Neuronal stem cell (in vitro differentiated cells): Measurements from ENCODE around the gene TTC33.

ENCODE experiments used
- DNase-seq: peaks from one replicate; pipeline ENCODE4 v3.0.0-alpha.2; 2013; ENCODE audit warnings: low spot score
- H2AFZ ChIP-seq: one replicate; pipeline ENCODE4 v1.6.1; 2013; ENCODE audit warnings: mild to moderate bottlenecking, low read length, inconsistent platforms
- H2AK5ac ChIP-seq: 2 replicates; pipeline ENCODE4 v1.6.1; 2013; ENCODE audit warnings: low read depth, mild to moderate bottlenecking, inconsistent platforms, low read length, moderate library complexity, mixed read lengths
- H2BK120ac ChIP-seq: 2 replicates; pipeline ENCODE4 v1.6.1; 2013; ENCODE audit warnings: low read depth, mild to moderate bottlenecking, inconsistent platforms, low read length, moderate library complexity, mixed read lengths
- H2BK12ac ChIP-seq: one replicate; pipeline ENCODE4 v1.6.1; 2013; ENCODE audit warnings: low read length, inconsistent platforms
- H2BK15ac ChIP-seq: 2 replicates; pipeline ENCODE4 v1.6.1; 2013; ENCODE audit warnings: mild to moderate bottlenecking, low read length, inconsistent platforms, mixed read lengths
- H2BK5ac ChIP-seq: one replicate; pipeline ENCODE4 v1.6.1; 2013; ENCODE audit warnings: inconsistent platforms, mild to moderate bottlenecking, low read length, moderate library complexity
- H3K14ac ChIP-seq: one replicate; pipeline ENCODE4 v1.6.1; 2013; ENCODE audit warnings: low read length, inconsistent platforms
- H3K18ac ChIP-seq: 2 replicates; pipeline ENCODE4 v1.6.1; 2013; ENCODE audit warnings: low read length, inconsistent platforms
- H3K23ac ChIP-seq: 2 replicates; pipeline ENCODE4 v1.6.1; 2013; ENCODE audit warnings: low read depth, mild to moderate bottlenecking, mixed read lengths, low read length, inconsistent platforms; ENCODE audit not compliant: poor library complexity
- H3K27ac ChIP-seq: replicated peaks from 3 replicates; pipeline ENCODE4 v1.5.1; 2013; ENCODE audit warnings: low read length, inconsistent platforms
- H3K27me3 ChIP-seq, 3 experiments: 2 replicates each; pipeline ENCODE4 v1.6.1; 2013; ENCODE audit warnings: low read length in 3 of 3, mild to moderate bottlenecking in 2 of 3, inconsistent platforms in 1 of 3, low read depth in 1 of 3, mixed read lengths in 1 of 3, moderate library complexity in 1 of 3; ENCODE audit not compliant: control insufficient read depth in 3 of 3, insufficient read depth in 3 of 3
- H3K36me3 ChIP-seq, 2 donors: replicated peaks in 1 of 2; 2 replicates each; pipeline ENCODE4 v1.6.1; 2013; ENCODE audit warnings: low read length in 2 of 2; ENCODE audit not compliant: control insufficient read depth in 2 of 2, insufficient read depth in 2 of 2
- H3K4ac ChIP-seq: 2 replicates; pipeline ENCODE4 v1.6.1; 2013; ENCODE audit warnings: inconsistent platforms, mild to moderate bottlenecking, low read length, moderate library complexity
- H3K4me1 ChIP-seq, 2 donors: 1 replicate in 1 of 2; 2 replicates in 1 of 2; pipeline ENCODE4 v1.6.1; 2013; ENCODE audit warnings: low read length in 2 of 2, low read depth in 1 of 2; ENCODE audit not compliant: control insufficient read depth in 2 of 2, insufficient read depth in 1 of 2
- H3K4me2 ChIP-seq: one replicate; pipeline ENCODE4 v1.6.1; 2013; ENCODE audit warnings: mild to moderate bottlenecking, low read length, inconsistent platforms; ENCODE audit not compliant: insufficient read depth, poor library complexity, severe bottlenecking
- H3K4me3 ChIP-seq, 2 donors: 2 replicates each; pipeline ENCODE4 v1.5.1; 2013; ENCODE audit warnings: low read length in 2 of 2, mild to moderate bottlenecking in 2 of 2, inconsistent platforms in 1 of 2, moderate library complexity in 1 of 2
- H3K79me1 ChIP-seq: one replicate; pipeline ENCODE4 v1.6.1; 2013; ENCODE audit warnings: low read depth, mild to moderate bottlenecking, inconsistent platforms, low read length, moderate library complexity
- H3K9ac ChIP-seq: one replicate; pipeline ENCODE4 v1.6.1; 2013; ENCODE audit warnings: mild to moderate bottlenecking, low read depth, low read length, inconsistent platforms; ENCODE audit not compliant: poor library complexity
- H3K9me3 ChIP-seq, 2 donors: replicated peaks in 1 of 2; 2 replicates each; pipeline versions ENCODE3 to v1.6.1; 2013; ENCODE audit warnings: low read length in 2 of 2, mild to moderate bottlenecking in 2 of 2, inconsistent platforms in 1 of 2, low read depth in 1 of 2, mixed read lengths in 1 of 2, moderate library complexity in 1 of 2; ENCODE audit not compliant: control insufficient read depth in 2 of 2, insufficient read depth in 1 of 2
- H4K8ac ChIP-seq: one replicate; pipeline ENCODE4 v1.6.1; 2013; ENCODE audit warnings: low read depth, mild to moderate bottlenecking, inconsistent platforms, low read length, moderate library complexity
- H4K91ac ChIP-seq: one replicate; pipeline ENCODE4 v1.6.1; 2013; ENCODE audit warnings: low read length, low read depth, mild to moderate bottlenecking, inconsistent platforms; ENCODE audit not compliant: poor library complexity
- WGBS, 2 donors: extraction: QIAGEN DNeasy Blood & Tissue Kit; methylation state at CpG; one replicate each; pipeline ENCODE4 v1.1.7; 2013; ENCODE audit warnings: missing lambda C conversion rate in 2 of 2, mixed read lengths in 1 of 2; ENCODE audit not compliant: insufficient read length in 2 of 2, insufficient replicate concordance in 1 of 2; ENCODE audit errors: extremely low coverage in 2 of 2; 5-methylcytosine and 5-hydroxymethylcytosine counted together

TTC33 gene

GRCh38 chr5:40475561-40475960 lies 280.2 kb downstream of the TTC33 start:
- Histone ChIP-seq H3K4me1 (no peaks in the 10 kb centered on the region), H4K91ac (no peak overlapping the region), H3K4me2 (no peak overlapping the region), H2BK12ac (no peak overlapping the region), H3K36me3 (no peaks in the 10 kb centered on the region), H3K18ac (no peak overlapping the region), H3K14ac (no peak overlapping the region), H3K4me3 (no peak overlapping the region), H3K27ac (no peak overlapping the region), H2BK120ac (no peak overlapping the region), H3K79me1 (no peaks in the 10 kb centered on the region), H3K9me3 (no peaks in the 10 kb centered on the region), H3K27me3 (peaks cover 0 to 1% (median 0%) of the 10 kb centered on the region in 3 experiments), H3K23ac (no peak overlapping the region), H3K4ac (no peak overlapping the region), H2AK5ac (no peak overlapping the region), H4K8ac (no peak overlapping the region), H2BK15ac (no peak overlapping the region), H2BK5ac (no peak overlapping the region), H2AFZ (no peak overlapping the region), H3K9ac (no peak overlapping the region)
- no peak for DNase-seq
- no CpG with 5 or more reads among the region's 3 CpGs for WGBS, 2 donors

GRCh38 chr5:40474250-40474649 lies 281.5 kb downstream of the TTC33 start:
- DNase-seq: no peak
- Histone ChIP-seq H3K9ac (no peak overlapping the region), H3K79me1 (no peaks in the 10 kb centered on the region), H3K23ac (no peak overlapping the region), H2BK120ac (no peak overlapping the region), H3K27ac (no peak overlapping the region), H3K18ac (no peak overlapping the region), H3K27me3 (peaks cover 0 to 1% (median 0%) of the 10 kb centered on the region in 3 experiments), H2AK5ac (no peak overlapping the region), H2BK15ac (no peak overlapping the region), H3K4me2 (no peak overlapping the region), H4K8ac (no peak overlapping the region), H3K4me3 (no peak overlapping the region), H3K4ac (no peak overlapping the region), H3K9me3 (no peaks in the 10 kb centered on the region), H2BK12ac (no peak overlapping the region), H2BK5ac (no peak overlapping the region), H3K14ac (no peak overlapping the region), H4K91ac (no peak overlapping the region), H3K4me1 (no peaks in the 10 kb centered on the region), H2AFZ (no peak overlapping the region), H3K36me3 (no peaks in the 10 kb centered on the region)
- WGBS, 2 donors: no CpG with 5 or more reads among the region's 2 CpGs

- no peaks in the 10 kb centered on the region for H3K9me3 ChIP-seq
- no peak overlapping the region for H2BK12ac ChIP-seq
- no peak overlapping the region for H3K14ac ChIP-seq
- no peak overlapping the region for H3K18ac ChIP-seq
- H2BK120ac ChIP-seq: no peak overlapping the region
- no peaks in the 10 kb centered on the region for H3K36me3 ChIP-seq
- H3K79me1 ChIP-seq: no peaks in the 10 kb centered on the region
- H3K4me1 ChIP-seq: no peaks in the 10 kb centered on the region
- H2AK5ac ChIP-seq: no peak overlapping the region
- H3K27me3 ChIP-seq: no peaks in the 10 kb centered on the region
- H3K9ac ChIP-seq: no peak overlapping the region
- H3K4me3 ChIP-seq: no peak overlapping the region
- no peak for DNase-seq
- no peak overlapping the region for H3K4me2 ChIP-seq
- WGBS, 2 donors: no CpG with 5 or more reads among the region's 1 CpG
- H2BK5ac ChIP-seq: no peak overlapping the region
- no peak overlapping the region for H3K23ac ChIP-seq
- H3K27ac ChIP-seq: no peak overlapping the region
- no peak overlapping the region for H4K8ac ChIP-seq
- no peak overlapping the region for H2AFZ ChIP-seq
- H2BK15ac ChIP-seq: no peak overlapping the region
- H4K91ac ChIP-seq: no peak overlapping the region
- H3K4ac ChIP-seq: no peak overlapping the region
Measured at GRCh38 chr5:40465416-40465815, 290.3 kb downstream of the TTC33 start.

GRCh38 chr5:40464511-40464910 lies 291.2 kb downstream of the TTC33 start:
- Histone ChIP-seq H3K18ac (no peak overlapping the region), H4K8ac (no peak overlapping the region), H3K9me3 (no peaks in the 10 kb centered on the region), H3K27me3 (no peaks in the 10 kb centered on the region), H2BK5ac (no peak overlapping the region), H3K36me3 (no peaks in the 10 kb centered on the region), H2BK12ac (no peak overlapping the region), H3K14ac (no peak overlapping the region), H3K4ac (no peak overlapping the region), H4K91ac (no peak overlapping the region), H3K4me2 (no peak overlapping the region), H3K9ac (no peak overlapping the region), H2AK5ac (no peak overlapping the region), H3K79me1 (no peaks in the 10 kb centered on the region), H2BK15ac (no peak overlapping the region), H2AFZ (no peak overlapping the region), H3K4me3 (no peak overlapping the region), H3K27ac (no peak overlapping the region), H2BK120ac (no peak overlapping the region), H3K23ac (no peak overlapping the region), H3K4me1 (no peaks in the 10 kb centered on the region)
- no CpG with 5 or more reads among the region's 4 CpGs for WGBS, 2 donors
- no peak for DNase-seq
